Neural progenitor cell (in vitro differentiated cells): ENCODE data around the gene PHF3.

Experiments
- CTCF ChIP-seq: fragments of 200-600 bp; sonication (generic); IDR thresholded peaks from 2 replicates; pipeline ENCODE4 v1.5.1; 2017; ENCODE audit warnings: antibody characterized with exemption, mild to moderate bottlenecking
- EZH2 ChIP-seq: fragments of 200-600 bp; sonication (generic); IDR thresholded peaks from 2 replicates; pipeline ENCODE4 v1.6.1; 2017; ENCODE audit warnings: antibody characterized with exemption, mild to moderate bottlenecking, moderate library complexity
- EZH2phosphoT487 ChIP-seq: fragments of 200-600 bp; sonication (generic); IDR thresholded peaks from 2 replicates; pipeline ENCODE4 v1.6.1; 2017; ENCODE audit warnings: antibody characterized with exemption

DNA sequence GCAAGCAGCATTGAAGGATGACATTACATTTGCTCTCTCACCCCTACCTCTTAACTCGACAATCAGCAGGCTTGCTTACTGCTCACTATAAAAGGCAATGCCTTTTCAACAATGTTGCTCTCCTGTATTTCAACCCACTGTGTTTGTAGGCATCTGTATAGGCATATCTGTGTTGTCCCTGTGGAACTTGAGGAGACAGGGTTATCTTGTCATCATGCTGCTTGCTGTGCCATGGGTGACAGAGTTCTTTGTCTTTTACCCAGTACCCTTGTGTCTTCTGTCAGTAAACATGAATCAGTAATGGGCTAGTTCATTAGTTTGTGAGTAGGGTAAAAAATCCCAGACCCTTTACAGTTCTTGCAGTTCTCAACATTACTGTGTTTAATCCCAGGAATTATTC is 25.2 kb downstream of the PHF3 start:
- TF ChIP-seq CTCF: no peak
- TF ChIP-seq EZH2phosphoT487: no peak
- TF ChIP-seq EZH2: no peak
